HPDE6-E6E7 (cell line): Measurements from ENCODE around the gene MLXIP.

ENCODE experiments used
- DNase-seq: peaks from one replicate; pipeline ENCODE4 v3.0.0; 2011; ENCODE audit warnings: missing footprints; ENCODE audit errors: extremely low spot score

Gene MLXIP

DNA sequence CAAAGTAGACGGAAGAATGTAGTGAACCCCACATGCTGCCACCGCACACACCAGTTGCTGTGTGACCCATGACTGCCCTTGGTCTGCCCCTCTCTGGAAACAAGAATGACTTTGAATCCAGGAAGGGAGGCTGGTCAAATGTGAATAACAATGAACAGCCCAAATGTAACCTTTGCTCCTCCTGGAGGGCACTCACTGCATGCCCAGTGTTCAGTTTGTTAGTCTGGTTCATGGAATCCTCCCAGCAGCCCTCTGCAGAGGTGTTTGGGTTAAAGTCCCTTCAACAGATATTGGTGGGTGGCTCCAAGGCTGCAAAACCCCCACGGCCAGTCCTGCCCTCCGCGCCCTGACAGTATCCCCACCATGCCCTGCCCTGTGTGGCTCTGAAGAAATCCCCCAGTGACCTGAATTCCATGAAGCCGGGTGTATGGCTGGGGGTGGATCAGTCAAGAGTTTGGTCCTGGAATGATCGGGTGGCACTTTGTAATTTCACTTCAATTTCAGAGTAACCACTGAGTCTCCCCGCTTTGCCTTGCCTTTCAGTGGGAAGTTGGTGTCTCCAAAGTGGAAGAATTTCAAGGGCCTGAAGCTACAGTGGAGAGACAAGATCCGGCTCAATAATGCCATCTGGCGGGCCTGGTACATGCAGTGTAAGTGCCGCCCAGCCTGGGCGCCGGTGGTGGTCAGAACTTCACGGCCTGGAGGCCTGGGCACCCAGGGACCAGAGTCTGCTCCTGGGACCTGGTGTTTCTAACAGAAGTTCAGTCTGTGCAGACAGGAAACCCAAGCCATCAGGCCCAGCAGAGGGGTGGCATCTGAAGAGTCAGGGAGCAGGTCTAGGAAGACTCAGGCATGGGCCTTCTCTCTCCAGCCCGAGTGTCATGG is 48.4 kb downstream of the MLXIP start:
- no peak for DNase-seq

DNA sequence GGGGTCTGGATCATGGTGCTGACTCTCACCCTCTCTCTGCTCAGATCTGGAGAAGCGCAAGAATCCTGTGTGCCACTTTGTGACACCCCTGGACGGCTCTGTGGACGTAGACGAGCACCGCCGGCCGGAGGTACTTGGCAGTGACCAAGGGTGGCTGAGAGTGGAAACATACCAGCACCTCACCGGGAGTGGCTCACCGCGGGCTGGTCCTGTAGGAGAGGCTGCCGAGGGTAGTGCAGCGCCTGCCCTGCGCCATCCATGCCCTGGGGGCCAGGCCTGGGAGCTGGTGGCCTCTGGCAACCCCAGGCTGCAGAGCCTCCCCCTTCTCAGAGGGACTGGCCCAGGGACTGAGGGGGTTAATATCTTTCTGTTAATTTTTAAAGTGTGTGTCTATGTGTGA is 49.3 kb downstream of the MLXIP start:
- DNase-seq, result no peak

DNA sequence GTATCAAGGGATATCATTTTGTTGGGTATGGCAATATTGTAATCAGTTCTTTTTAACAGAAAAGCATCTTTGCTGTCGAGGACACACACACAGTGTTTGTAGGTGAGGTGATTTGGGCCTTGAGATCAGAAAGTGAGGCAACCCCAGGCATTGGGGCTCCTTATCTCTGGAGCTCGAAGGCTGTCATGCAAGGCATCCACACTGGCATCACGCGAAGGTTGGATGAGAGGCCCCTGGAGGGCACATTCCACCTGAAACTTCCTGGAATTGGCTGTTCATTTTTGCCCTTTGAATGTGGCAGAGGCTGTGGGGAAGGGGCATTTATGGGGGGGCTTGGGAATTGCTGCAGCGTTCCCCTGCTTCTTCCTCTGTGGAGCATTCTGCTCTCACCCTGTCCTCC is 49.9 kb downstream of the MLXIP start:
- no peak for DNase-seq

DNA sequence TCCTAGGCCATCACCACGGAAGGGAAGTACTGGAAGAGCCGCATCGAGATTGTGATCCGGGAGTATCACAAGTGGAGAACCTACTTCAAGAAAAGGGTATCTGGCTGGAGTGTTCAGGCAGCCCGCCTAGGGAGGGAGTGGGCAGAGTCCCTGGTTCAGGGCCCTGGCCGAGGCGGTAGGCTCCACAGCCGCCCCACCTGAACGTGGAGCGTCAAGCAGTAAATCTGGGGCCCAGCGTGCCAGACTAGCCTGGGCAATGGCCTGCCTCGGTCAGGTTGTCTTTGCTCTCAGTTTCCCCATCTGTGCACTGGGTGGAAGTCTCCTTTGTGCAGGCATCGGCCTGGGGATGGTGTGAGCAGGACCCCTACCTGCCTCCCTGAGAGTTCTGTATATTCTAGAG is 50.6 kb downstream of the MLXIP start:
- no peak for DNase-seq

DNA sequence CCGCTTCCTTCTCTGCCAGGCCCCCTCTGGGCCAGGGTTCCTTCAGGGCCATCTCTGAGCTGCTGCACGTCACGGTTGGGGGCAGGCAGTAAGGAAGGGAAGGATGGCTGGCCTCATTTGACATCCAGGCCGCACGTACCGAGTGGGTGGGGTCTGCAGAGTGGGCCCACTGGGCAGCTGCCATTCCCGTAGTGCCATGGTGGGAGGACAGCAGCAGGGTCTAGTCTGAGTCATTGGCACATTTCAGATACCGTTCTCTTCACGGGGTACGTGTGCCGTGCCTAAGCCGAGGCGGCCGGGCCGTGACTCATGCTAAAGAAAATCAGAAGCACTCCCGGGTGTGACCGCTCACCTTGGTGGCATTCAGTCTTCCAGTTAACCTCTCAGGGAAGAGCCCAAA is 51.6 kb downstream of the MLXIP start:
- peak; percentile 65 for DNase-seq

DNA sequence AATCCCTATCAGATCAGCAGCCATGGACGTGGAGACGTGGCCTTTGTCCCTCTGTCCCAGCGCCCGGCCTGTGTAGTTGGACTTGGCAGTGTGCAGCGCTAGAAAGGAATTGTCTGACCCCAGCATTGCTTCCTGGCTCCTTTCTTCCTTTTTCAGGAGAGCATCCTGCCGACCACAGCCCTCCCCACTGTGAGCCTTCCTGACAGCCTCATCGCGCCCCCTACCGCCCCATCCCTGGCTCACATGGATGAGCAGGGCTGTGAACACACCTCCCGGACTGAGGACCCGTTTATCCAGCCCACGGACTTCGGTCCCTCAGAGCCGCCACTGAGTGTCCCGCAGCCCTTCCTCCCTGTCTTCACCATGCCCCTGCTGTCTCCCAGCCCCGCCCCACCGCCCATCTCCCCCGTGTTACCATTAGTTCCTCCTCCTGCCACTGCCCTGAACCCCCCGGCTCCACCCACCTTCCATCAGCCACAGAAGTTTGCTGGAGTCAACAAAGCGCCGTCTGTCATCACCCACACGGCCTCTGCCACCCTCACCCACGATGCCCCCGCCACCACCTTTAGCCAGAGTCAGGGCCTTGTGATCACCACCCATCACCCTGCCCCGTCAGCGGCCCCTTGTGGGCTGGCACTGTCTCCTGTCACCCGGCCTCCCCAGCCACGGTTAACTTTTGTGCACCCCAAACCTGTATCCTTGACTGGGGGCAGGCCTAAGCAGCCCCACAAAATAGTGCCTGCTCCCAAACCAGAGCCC is 54.8 kb downstream of the MLXIP start:
- DNase-seq, result no peak

DNA sequence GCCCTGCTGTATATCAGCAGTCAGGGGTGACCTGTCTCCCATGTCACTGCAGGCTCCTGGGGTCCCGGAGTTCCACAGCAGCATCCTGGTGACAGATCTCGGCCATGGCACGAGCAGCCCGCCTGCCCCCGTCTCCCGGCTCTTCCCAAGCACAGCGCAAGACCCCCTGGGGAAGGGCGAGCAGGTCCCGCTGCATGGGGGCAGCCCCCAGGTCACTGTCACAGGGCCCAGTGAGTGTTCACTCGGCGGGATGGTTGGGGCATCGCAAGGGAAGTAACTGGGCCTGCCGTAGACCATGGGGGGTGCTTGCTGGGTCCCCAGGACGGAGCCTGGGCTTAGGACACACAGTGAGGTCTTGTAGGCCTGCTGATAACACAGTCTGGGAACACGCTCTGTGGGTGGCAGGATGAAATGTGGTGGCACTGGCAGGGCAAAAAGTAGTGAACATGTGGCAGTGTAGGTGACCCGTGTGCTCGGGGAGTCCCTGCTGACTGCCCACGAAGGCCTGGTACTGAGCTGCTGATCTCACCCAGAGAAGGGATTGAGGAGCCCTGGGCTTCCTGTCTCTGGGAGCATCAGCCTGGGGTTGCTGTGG is 57.0 kb downstream of the MLXIP start:
- no peak for DNase-seq

DNA sequence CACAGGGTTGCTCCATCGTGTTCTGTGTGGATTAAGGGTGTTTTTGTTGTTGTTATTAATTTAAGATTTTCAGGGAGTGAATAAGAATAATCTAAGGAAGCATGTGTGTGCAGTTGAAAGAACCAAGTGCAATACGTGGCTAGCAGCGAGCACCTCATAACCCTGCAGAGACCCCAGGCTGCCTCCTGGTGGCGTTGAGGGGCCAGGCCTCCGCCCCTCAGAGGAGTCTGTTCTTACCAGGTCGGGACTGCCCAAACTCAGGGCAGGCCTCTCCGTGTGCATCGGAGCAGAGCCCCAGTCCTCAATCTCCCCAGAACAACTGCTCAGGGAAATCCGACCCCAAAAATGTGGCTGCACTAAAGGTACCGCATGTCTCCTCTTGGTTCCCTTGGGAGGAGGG is 58.7 kb downstream of the MLXIP start:
- DNase-seq, result no peak

DNA sequence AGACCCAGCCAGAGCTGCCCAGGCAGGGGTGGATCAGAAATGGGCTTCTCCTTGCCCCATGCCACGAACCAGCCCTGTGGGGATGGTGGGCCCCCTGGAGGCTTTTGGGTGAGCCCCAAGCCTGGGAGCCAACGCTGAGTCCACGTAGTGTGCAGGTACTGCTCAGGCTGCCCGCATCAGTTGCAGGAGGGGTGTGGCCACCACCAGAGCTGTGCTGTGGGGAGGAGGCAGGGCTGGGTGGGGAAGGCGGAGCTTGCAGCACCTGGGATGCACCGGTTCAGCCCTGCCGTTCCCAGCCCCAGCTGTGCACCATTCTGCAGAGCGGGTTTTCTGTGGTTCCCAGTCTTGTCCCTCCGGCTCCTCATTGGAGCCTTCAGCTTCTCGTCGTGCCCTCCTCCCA is 59.1 kb downstream of the MLXIP start:
- peak; percentile 50 for DNase-seq

DNA sequence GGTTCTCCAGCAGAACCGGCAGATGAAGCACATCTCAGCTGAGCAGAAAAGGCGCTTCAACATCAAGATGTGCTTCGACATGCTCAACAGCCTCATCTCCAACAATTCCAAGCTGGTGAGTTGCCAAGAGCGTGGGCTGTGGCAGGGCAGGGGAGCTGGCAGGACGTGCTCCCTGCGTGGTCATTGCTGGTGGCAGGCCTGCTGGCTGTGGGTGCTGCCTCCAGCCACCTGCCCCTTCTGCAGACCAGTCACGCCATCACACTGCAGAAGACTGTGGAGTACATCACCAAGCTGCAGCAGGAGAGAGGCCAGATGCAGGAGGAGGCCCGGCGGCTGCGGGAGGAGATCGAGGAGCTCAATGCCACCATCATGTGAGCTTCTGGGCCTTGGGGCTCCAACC is 59.6 kb downstream of the MLXIP start:
- DNase-seq, result no peak

DNA sequence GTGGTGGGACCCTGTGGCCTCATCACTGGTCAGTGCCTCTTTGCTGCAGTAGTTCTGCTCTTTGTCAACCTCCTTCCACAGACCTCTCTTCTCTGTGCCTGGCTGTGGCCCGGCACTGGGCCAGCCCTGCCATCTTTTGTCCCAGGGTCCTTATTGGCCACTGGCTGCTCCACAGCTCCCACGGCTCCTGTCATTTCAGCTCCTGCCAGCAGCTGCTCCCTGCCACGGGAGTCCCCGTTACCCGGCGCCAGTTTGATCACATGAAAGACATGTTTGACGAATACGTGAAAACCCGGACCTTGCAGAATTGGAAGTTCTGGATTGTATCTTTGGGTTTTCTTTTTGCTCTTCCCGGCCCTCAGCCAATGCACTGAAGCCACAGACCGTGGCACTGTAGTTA is 60.1 kb downstream of the MLXIP start:
- no peak for DNase-seq

DNA sequence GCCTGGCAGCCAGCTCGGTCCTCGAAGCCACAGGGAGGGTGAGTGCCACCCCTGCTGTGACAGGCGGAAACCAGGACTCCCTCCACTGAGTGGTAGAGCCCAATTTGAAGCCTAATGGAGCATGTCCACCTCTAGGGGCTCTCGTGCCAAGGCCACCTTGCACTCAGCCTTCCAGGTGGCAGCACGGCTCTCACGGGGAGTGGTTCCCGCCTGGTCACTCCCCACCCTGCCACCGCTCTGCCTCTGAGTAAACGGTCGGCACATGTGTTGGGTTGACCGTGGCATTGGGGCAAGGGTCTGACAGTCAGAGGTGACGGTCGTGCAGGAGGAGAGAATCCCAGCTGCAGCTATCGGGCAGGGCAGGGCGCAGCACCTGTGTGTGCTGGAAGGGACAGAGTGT is 60.7 kb downstream of the MLXIP start:
- no peak for DNase-seq

DNA sequence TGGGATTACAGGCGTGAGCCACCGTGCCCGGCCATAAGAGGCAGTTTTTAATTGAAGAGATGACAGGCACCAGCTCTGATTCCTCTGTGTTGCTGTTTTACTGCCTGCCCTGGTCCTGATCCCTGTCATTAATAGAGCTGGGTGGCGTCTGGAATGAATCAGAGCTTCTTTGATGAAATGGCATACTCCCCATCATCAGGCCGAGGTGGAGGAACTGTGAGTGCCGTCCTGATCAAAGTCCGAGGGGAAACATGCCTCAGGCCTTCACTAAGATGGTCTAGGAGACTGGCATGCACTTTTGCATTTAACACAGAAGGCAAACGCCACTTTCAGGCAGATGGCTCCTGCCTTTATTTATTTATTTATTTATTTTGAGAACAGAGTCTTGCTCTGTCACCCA is 61.4 kb downstream of the MLXIP start:
- DNase-seq, result no peak

DNA sequence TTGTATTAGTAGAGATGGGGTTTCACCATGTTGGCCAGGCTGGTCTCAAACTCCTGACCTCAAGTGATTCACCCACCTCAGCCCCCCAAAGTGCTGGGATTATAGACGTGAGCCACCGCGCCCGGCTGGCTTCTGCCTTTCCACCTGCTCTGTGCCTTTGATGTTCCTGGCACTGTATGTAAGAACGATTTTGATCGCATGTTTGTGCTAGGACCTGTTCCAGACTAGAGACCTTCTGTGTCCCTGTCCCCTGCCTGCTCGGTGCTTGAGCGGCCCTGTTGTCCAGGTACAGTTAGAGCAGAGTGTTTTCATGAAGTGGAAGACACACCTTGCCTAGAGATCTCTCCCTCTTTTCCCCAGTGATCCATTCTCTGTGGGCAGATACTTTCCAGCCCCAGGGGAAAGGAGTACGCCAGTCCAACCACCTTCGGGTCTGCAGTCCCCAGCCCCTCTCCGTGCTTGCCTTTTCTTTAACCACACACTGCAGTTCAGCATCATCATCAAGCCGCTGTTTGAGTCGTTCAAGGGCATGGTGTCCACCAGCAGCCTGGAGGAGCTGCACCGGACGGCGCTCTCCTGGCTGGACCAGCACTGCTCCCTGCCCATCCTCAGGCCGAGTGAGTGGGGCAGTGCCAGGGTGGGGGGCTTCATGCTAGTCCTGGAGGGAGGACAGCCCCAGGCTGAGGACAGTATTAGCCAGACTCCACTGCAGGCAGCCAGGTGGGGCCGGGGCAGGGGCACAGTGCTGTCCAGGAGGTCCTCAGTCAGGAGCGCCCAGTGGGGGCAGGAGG is 62.1 kb downstream of the MLXIP start:
- DNase-seq, result no peak

DNA sequence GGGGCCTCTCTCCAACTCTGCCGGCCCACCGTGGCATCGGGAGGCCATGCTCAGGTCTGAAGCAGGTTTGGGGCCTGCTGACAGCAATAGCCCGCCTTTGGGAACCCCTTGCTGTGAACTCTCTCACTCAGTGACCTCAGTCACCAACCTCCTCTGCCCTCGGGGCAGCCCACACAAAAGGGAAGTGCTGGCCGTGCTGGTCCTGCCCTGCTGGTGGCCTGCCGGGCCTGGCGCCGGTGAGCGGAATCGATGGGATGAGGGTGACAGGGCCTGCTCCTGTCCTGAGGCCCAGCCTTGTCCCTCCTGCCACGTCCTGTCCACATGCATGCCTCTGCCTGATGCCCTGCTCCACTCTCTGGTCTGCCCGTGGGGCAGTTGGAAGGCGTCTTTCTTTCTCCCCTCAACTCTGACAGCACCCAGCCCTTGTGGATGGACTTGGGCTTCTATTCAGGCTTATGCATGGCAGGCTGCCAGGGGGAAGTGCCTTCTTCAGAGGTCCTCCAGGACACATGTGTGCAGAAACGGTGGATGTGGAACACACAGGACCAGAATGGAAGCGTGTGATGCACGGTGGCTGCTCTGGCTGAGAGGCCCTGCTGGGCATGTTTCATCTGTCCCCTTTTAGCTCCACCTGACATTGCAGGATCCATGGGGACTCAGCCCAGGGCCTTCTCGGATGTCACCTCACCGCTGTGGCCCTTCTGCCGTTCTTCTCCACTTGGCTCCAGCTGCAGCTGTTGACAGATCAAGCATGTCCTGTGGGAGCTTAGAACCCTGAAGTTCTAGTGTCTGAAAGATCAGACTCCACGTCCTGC is 63.6 kb downstream of the MLXIP start:
- DNase-seq, result no peak

DNA sequence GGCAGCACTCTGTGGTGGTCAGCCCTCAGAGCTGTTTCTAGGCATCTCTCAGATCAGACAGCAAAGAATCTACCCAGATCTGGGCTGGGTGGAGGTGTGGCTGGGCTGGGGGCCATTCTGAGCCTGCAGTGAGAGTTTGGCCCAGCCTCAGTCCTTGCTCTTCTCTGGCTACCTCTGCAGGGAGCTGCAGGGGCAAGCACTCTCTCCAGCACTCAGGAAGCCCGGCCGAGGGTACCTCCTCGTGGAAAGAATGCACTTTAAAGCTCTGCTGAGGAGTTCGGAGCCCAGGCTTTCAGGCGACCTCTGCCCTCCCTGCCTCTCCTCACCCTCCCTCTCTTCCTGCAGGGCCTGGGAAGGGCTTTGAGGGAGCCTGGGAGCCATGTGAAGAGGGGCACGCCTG is 64.3 kb downstream of the MLXIP start:
- no peak for DNase-seq

DNA sequence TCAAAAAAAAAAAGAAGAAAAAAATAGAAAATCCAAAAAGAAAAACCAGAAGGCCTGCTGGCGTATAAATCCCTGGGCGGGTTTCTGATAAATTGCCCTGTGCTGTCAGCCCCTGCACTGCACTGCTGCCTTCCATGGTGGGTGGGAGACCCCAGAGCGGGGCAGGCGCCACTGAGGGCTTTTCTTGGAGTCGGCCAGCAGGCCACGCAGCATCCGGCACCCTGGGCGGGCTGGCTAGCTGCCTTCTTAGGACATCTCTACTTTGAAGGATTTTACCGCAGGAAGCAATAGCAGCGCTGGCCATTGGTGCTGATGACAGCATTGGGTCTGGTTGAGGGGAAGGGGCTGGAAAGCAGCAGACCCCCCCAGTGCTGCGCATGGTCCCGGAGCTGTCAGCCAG is 66.3 kb downstream of the MLXIP start:
- no peak for DNase-seq

DNA sequence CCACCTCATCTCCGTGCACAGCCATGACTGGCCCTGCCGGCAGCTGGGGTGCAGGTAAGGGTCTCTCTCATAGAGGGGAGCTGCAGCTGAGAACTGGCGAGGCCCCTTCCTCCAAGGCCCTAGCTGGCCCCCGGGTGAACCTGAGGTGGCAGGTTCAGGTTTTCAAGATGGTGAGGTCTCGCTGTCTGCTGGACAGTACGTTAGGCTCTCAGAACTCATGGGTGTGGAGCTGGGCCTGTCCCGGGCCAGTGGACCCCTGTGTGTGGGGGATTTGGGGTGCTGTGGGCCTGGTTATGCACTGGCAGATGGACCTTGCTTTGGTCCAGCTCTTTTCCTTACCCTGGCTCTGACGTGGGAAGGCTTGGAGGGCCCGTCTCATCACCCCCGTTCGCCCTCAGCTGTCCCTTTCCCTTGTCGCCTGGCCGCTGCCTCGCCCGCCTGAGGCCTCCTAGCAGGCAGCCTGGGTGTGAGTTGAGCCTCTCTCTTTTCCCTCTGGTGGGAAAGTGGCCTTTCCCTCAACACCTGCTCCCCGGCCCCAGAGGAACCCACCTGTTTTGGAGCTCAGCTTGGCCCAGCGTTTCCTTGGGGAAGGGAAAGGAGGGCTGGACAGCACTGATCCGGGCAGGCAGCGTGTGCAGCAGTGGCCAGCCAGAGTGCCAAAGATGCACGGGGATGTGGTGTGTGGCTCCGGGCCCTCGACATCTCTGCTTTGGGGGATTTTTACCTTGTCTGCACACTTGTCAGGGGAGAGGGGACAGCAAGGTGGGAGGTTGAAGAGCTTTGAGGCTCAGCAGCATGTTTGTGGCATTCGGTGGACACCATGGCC is 67.2 kb downstream of the MLXIP start:
- DNase-seq, result no peak

DNA sequence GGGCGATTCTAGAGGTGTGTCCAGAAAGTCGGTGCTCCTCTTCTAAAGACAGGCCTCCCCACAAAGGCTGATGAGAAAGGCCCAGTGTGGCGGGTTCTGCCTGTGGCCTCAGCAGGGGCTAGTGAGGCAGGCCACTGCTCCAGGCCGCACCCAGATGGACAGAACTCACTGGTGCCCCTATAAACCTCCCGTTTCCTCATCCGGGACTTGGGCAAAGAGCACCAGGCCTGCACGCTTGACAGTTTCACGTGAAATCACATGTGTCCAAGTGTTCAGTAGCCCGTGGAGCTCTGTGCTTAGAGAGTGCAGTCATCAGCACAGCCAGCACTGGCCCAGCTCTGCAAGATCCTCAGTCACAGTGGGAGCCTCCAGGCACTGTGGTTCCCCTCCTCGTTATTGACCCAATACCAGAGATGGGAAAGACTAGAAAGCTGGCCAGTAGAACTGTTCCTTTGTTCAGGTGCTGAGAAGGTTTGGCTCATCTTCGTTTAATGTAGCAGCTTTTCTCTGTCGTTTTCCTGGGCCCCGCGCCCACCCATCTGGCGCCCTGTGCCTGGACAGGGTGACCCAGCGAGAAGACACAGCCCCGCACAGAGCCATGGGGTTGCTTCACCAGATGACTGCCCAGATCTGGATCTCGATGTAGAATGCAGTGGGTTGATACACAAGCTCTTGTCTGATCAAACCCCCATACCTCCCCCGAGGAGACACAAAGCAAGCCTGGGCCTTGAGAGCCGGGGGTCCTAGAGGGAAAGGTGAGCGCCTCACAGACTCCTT is 69.1 kb downstream of the MLXIP start:
- no peak for DNase-seq

DNA sequence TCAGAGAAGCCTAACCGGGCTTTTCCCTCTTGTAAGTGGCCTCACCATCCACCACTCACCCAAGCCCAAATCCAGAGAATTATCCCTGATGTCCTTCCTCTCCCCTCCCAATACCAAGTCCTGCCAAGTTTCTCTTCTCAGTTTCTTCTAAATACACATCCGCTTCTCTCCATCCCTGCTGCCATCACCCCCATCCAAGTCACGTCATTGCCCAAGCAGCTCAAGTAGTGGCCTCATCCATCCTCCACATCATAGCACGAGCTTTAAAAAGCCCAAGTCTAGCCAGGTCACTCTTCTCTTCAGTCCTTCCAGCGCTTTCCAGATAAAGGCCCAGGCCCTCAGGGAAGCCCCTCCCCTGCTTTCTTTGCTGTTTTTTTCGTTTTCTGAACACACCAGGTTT is 70.1 kb downstream of the MLXIP start:
- DNase-seq, result no peak
